K562 (cell line): Measurements from ENCODE around the gene VWA7. TPM values are rescaled to one million over a fixed set of nuclear protein-coding genes. Genes with fewer than 3 reads are reported as not detected.

Experiments used
- ATAC-seq: fragments of 200-7000 bp; cut with Tn5 transposase; 3 replicates; pipeline ENCODE4 v1.9.1; 2020; ENCODE audit warnings: moderate library complexity
- BruUV-seq: library from RNA; stranded (reverse); fragments of 400-500 nt; replicated peaks from 2 replicates; lab custom pipeline; 2021; lab: Mats Ljungman, UMichigan
- CTCF ChIA-PET: fragments of 300-600 bp; formaldehyde crosslinking; extraction: SDS; loops from one replicate; lab custom pipeline; 2021; ENCODE audit warnings: low intra/inter-chr PET ratio; lab: Yijun Ruan, JAX
- POLR2A ChIA-PET: fragments of 300-600, 350-650 bp; sonication (Branson Sonifier 250); formaldehyde crosslinking; extraction: SDS; loops from one replicate; lab custom pipeline; 2021; ENCODE audit warnings: antibody characterized with exemption, inconsistent platforms; lab: Yijun Ruan, JAX
- DNase-seq, 4 experiments: peaks; one replicate each; pipeline versions ENCODE4 v3.0.0 to v3.0.0-alpha.2; 2011 to 2018; ENCODE audit warnings: low spot score in 3 of 4, mixed read lengths in 3 of 4; ENCODE audit errors: extremely low read depth in 1 of 4
- FAIRE-seq: peaks from 2 replicates; lab custom pipeline; 2011; peaks lifted over from hg19 to GRCh38; lab: Jason Lieb, UNC
- H2AFZ ChIP-seq: 2 replicates; pipeline ENCODE4 v1.6.0; 2011; ENCODE audit warnings: low read depth, low read length, control low read depth, inconsistent platforms
- H3K27ac ChIP-seq: fragments of 200-600 bp; 3 replicates; pipeline ENCODE4 v1.8.0; 2011; ENCODE audit warnings: low read depth, mild to moderate bottlenecking, control low read depth, inconsistent platforms, low read length, moderate library complexity, mixed read lengths; ENCODE audit errors: extremely low read depth
- H3K27me3 ChIP-seq, 2 experiments: fragments of 300-600 bp in 1 of 2; 2 replicates in 1 of 2; 3 replicates in 1 of 2; pipeline versions ENCODE4 v1.6.0 to v1.8.0; 2011; ENCODE audit warnings: inconsistent platforms in 2 of 2, low read length in 2 of 2, mild to moderate bottlenecking in 1 of 2, mixed read lengths in 1 of 2, moderate library complexity in 1 of 2; ENCODE audit not compliant: control insufficient read depth in 2 of 2, insufficient read depth in 2 of 2
- H3K36me3 ChIP-seq: fragments of 300-600 bp; 3 replicates; pipeline ENCODE4 v1.8.0; 2011; ENCODE audit warnings: mild to moderate bottlenecking, low read length, inconsistent platforms; ENCODE audit not compliant: control insufficient read depth, insufficient read depth
- H3K4me1 ChIP-seq, 2 experiments: fragments of 200-600 bp in 1 of 2; replicated peaks in 1 of 2; 2 replicates in 1 of 2; 3 replicates in 1 of 2; pipeline versions ENCODE4 v1.5.1 to v1.8.0; 2011; ENCODE audit warnings: inconsistent platforms in 2 of 2, low read length in 2 of 2, mild to moderate bottlenecking in 1 of 2, mixed read lengths in 1 of 2, moderate library complexity in 1 of 2; ENCODE audit not compliant: control insufficient read depth in 2 of 2, insufficient read depth in 2 of 2
- H3K4me2 ChIP-seq: 2 replicates; pipeline ENCODE4 v1.6.1; 2011; ENCODE audit warnings: low read length, control low read depth, inconsistent platforms, mixed read lengths; ENCODE audit not compliant: insufficient read depth
- H3K4me3 ChIP-seq: fragments of 200-600 bp; sonication (generic), shearing (Covaris generic); 2 replicates; pipeline ENCODE4 v1.5.1; 2016; ENCODE audit warnings: control low read depth, inconsistent platforms
- H3K79me2 ChIP-seq: fragments of 200-600 bp; 3 replicates; pipeline ENCODE4 v1.8.0; 2011; ENCODE audit warnings: low read length, inconsistent platforms; ENCODE audit not compliant: control insufficient read depth, insufficient read depth
- H3K9ac ChIP-seq, 2 experiments: 2 replicates each; pipeline versions ENCODE4 v1.6.0 to v1.6.1; 2011; ENCODE audit warnings: low read depth in 2 of 2, low read length in 2 of 2, control low read depth in 1 of 2, inconsistent platforms in 1 of 2, mild to moderate bottlenecking in 1 of 2, mixed read lengths in 1 of 2; ENCODE audit not compliant: insufficient read depth in 1 of 2
- H3K9me1 ChIP-seq: one replicate; pipeline ENCODE4 v1.6.0; 2011; ENCODE audit warnings: inconsistent platforms, mild to moderate bottlenecking, low read length, moderate library complexity; ENCODE audit not compliant: control insufficient read depth, insufficient read depth
- H3K9me3 ChIP-seq: replicated peaks from 2 replicates; pipeline ENCODE4 v1.5.1; 2011; ENCODE audit warnings: low read depth, low read length, inconsistent platforms; ENCODE audit not compliant: control insufficient read depth, insufficient read depth
- H4K20me1 ChIP-seq: replicated peaks from 2 replicates; pipeline ENCODE4 v1.6.1; 2011; ENCODE audit warnings: low read length, inconsistent platforms, mixed read lengths; ENCODE audit not compliant: control insufficient read depth, insufficient read depth
- ARID2 ChIP-seq: fragments of 450-650 bp; IDR thresholded peaks from 2 replicates; pipeline ENCODE4 v1.6.1; 2017; ENCODE audit warnings: antibody characterized with exemption, mild to moderate bottlenecking
- ARID3B ChIP-seq: fragments of 250-450 bp; sonication (Bioruptor Pico); IDR thresholded peaks from 2 replicates; pipeline ENCODE4 v1.4.0; 2020; ENCODE audit warnings: borderline replicate concordance
- BRD4 ChIP-seq: fragments of 200-600 bp; sonication (generic); IDR thresholded peaks from 2 replicates; pipeline ENCODE4 v1.6.1; 2017; ENCODE audit warnings: inconsistent platforms
- CAMTA2 ChIP-seq: fragments of 250-450 bp; sonication (Bioruptor Pico); conservative IDR thresholded peaks from 2 replicates; pipeline ENCODE4 v1.5.1; 2022
- COPS2 ChIP-seq: fragments of 450-650 bp; conservative IDR thresholded peaks from 2 replicates; pipeline ENCODE4 v1.6.1; 2016; ENCODE audit warnings: mild to moderate bottlenecking, moderate library complexity
- GATAD2A ChIP-seq: fragments of 450-650 bp; IDR thresholded peaks from 2 replicates; pipeline ENCODE4 v1.6.1; 2017
- POLR2AphosphoS2 ChIP-seq: IDR thresholded peaks from 2 replicates; pipeline ENCODE4 v1.6.1; 2012; ENCODE audit warnings: low read length, improper control_type of control experiment
- ZEB2 ChIP-seq: fragments of 450-650 bp; IDR thresholded peaks from 2 replicates; pipeline ENCODE4 v1.6.1; 2016
- ZHX1 ChIP-seq: fragments of 150-350 bp; conservative IDR thresholded peaks from 2 replicates; pipeline ENCODE4 v1.6.1; 2014; ENCODE audit warnings: low read length
- ZNF436 ChIP-seq: fragments of 250-450, 450-650 bp; sonication (Bioruptor Pico); formaldehyde crosslinking; IDR thresholded peaks from 2 replicates; pipeline ENCODE4 v1.7.0; 2020; ENCODE audit warnings: mild to moderate bottlenecking
- ZNF444 ChIP-seq: fragments of 250-450 bp; sonication (Bioruptor Pico); IDR thresholded peaks from 2 replicates; pipeline ENCODE4 v1.4.0; 2020; ENCODE audit warnings: mild to moderate bottlenecking, moderate library complexity
- ZNF589 ChIP-seq: fragments of 200-800 bp; sonication (Bioruptor generic); IDR thresholded peaks from 2 replicates; pipeline ENCODE4 v1.6.1; 2016; ENCODE audit warnings: low read depth, missing genetic modification characterization, missing compliant biosample characterization
- WGBS: fragments of 100-300 bp; shearing (Covaris generic); methylation state at CpG from one replicate; pipeline ENCODE4 v1.1.6; 2016; ENCODE audit warnings: low coverage, mixed read lengths; ENCODE audit not compliant: insufficient coverage; ENCODE audit errors: missing lambda C conversion rate; 5-methylcytosine and 5-hydroxymethylcytosine counted together
- in situ Hi-C: fragments of 300-500 bp; cut with MboI; formaldehyde crosslinking; loops from 4 replicates; pipeline ENCODE4 v1.15.0; 2018; ENCODE audit warnings: inconsistent platforms, mixed read lengths
- intact Hi-C: fragments of 100-400 bp; cut with micrococcal nuclease; formaldehyde crosslinking; loops from 2 replicates; pipeline ENCODE4 v1.14.2; 2022
- polyA plus RNA-seq, 8 experiments: library from polyadenylated mRNA; depleted of rRNA in 4 of 8; stranded (reverse) in 5 of 8; unstranded in 3 of 8; fragments of >200 nt; fragmentation: Nextera tagmentation in 2 of 8; fragmentation: Illumina TruSeq in 1 of 8; extraction: Ambion mirVana in 2 of 8; extraction: Trizol in 1 of 8; gene quantifications; 2 replicates each; pipeline versions ENCODE4 v1.2.1 to v1.2.3, GENCODE V29; 2011 to 2014; ENCODE audit warnings: inconsistent platforms in 1 of 8, missing spikeins in 1 of 8
- total RNA-seq, 7 experiments: library from RNA; depleted of rRNA in 6 of 7; stranded (reverse); fragments of >200 nt in 6 of 7; fragmentation: Illumina TruSeq in 2 of 7; extraction: Trizol in 2 of 7; gene quantifications; 2 replicates each; pipeline versions ENCODE4 v1.2.1 to v1.2.3, GENCODE V29; 2011 to 2021; ENCODE audit warnings: low replicate concordance in 1 of 7
- TF ChIP-seq, protein P1 (sequence below): fragments of 450-650 bp; conservative IDR thresholded peaks from 2 replicates; pipeline ENCODE4 v1.6.1; 2016; ENCODE audit warnings: missing genetic modification characterization, low read depth, mild to moderate bottlenecking, control low read depth, missing compliant biosample characterization

The VWA7 gene
- total and polyA plus RNA-seq, 9 of the 15 experiments (the other 6 are each of a cell fraction or from before 2014, with no cell fraction given): 0.18 to 2.9 (median 0.95) TPM

DNA sequence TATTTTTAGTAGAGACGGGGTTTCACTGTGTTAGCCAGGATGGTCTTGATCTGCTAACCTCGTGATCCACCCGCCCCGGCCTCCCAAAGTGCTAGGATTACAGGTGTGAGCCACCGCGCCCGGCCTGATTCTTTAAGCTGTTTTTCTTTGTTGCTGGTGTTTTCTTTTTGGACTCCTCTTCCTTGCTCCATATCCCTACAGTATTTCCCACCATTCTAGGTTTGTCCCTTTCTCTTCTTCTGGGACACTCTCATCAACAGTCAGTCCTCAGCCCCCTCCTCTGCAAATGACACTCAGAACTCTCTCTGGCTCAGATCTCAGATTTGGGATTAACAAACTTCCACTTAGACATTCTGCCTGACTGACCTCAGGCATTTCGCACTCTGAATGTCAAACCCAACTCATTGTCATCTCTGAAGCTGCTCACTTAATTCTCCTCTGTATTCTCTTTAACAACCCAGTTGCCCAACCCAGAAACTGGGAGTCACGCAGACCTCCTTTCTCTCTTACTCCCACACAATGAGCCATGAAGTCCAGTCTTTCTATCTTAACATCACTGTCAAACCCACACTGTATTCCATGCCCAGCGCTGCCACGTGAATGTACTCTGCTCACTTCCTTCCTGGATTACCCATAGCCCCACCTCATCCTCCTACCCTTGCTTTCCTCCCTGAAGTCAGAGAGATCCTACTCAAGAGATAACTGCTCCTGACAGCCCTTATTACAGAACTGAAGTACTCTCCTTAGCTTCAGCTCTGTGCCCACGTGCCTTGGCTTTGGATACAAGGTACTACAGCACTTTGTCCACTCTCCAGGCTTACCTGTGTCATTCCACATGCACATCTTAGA, 51.4 kb downstream of the VWA7 start:
- Histone ChIP-seq H4K20me1 (no peaks in the 10 kb centered on the region), H3K4me2 (peak overlapping the region; percentile 56), H2AFZ (peak overlapping the region; percentile 78), H3K9me3 (no peaks in the 10 kb centered on the region), H3K27ac (peak overlapping the region; percentile 64), H3K4me3 (no peak overlapping the region), H3K27me3 (no peaks in the 10 kb centered on the region), H3K9me1 (peaks cover 5% of the 10 kb centered on the region), H3K36me3 (peaks cover 32% of the 10 kb centered on the region; the same call in 2 of the 3 replicates), H3K79me2 (peaks cover 12% of the 10 kb centered on the region; the same call in 1 of the 3 replicates), H3K9ac (peak overlapping the region in 1 of 2 experiments; percentile 12; a peak in 2 of 4 replicates), H3K4me1 (peaks cover 43 to 69% of the 10 kb centered on the region in 2 experiments)
- peak; percentile 85 for FAIRE-seq
- POLR2A ChIA-PET: interaction anchor here (0.6 to 15.0 kb wide), 12 partner anchors 10 to 106 kb away, joined by 3 to 236 read pairs (median 4); partner anchors contain the start of genes APOM, CLIC1, CSNK2B and DDAH2
- intact Hi-C loops: no loop called here
- peak in 2 of 4 experiments; percentile 67 to 78 for DNase-seq
- in situ Hi-C loops: no loop called here
- no TSS peak for BruUV-seq
- WGBS: 61% methylated on average over 12 of the region's 12 CpGs
- ATAC-seq: no peak
- CTCF ChIA-PET: interaction anchor here (0.7 to 1.0 kb wide), 2 partner anchors 9 to 125 kb away, joined by 3 read pairs; no protein-coding TSS in a partner anchor
- TF ChIP-seq, protein P1, sequence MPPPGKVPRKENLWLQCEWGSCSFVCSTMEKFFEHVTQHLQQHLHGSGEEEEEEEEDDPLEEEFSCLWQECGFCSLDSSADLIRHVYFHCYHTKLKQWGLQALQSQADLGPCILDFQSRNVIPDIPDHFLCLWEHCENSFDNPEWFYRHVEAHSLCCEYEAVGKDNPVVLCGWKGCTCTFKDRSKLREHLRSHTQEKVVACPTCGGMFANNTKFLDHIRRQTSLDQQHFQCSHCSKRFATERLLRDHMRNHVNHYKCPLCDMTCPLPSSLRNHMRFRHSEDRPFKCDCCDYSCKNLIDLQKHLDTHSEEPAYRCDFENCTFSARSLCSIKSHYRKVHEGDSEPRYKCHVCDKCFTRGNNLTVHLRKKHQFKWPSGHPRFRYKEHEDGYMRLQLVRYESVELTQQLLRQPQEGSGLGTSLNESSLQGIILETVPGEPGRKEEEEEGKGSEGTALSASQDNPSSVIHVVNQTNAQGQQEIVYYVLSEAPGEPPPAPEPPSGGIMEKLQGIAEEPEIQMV (tag): peak; percentile 50; the same call in 1 of the 2 replicates
- TF ChIP-seq ARID3B (CRISPR knock-in tag) (peak; percentile 95; the same call in 1 of the 2 replicates), CAMTA2 (CRISPR knock-in tag) (0 out of 2 replicates have a peak, but pooled peaks have one; percentile 68), ZEB2 (peak; percentile 56; the same call in 1 of the 2 replicates), ZNF436 (CRISPR knock-in tag) (0 out of 2 replicates have a peak, but pooled peaks have one; percentile 38), GATAD2A (peak; percentile 80; the same call in 1 of the 2 replicates), ZNF589 (peak; percentile 93), ZNF444 (CRISPR knock-in tag) (0 out of 2 replicates have a peak, but pooled peaks have one; percentile 60), BRD4 (no peak), ARID2 (0 out of 2 replicates have a peak, but pooled peaks have one; percentile 28), POLR2AphosphoS2 (no peak), COPS2 (no peak), ZHX1 (no peak)
